Brain microvascular endothelial cell (primary cell): ENCODE data around the gene SNTA1.

Experiments
- DNase-seq: peaks from one replicate; pipeline ENCODE4 v3.0.0-alpha.2; 2020
- H3K27ac ChIP-seq: fragments of 250-450 bp; sonication (Bioruptor Pico); 2 replicates; pipeline ENCODE4 v1.5.1; 2020; ENCODE audit warnings: mild to moderate bottlenecking, moderate library complexity
- H3K27me3 ChIP-seq: fragments of 250-450 bp; sonication (Bioruptor Pico); replicated peaks from 2 replicates; pipeline ENCODE4 v1.5.1; 2020; ENCODE audit warnings: mild to moderate bottlenecking
- H3K36me3 ChIP-seq: fragments of 250-450 bp; sonication (Bioruptor Pico); replicated peaks from 2 replicates; pipeline ENCODE4 v1.5.1; 2020; ENCODE audit warnings: mild to moderate bottlenecking
- H3K4me3 ChIP-seq: 2 replicates; pipeline ENCODE4 v1.5.1; 2011; ENCODE audit warnings: low read depth, mild to moderate bottlenecking, control low read depth, low read length, moderate library complexity
- CTCF ChIP-seq: IDR thresholded peaks from 2 replicates; pipeline ENCODE4 v1.5.1; 2011; ENCODE audit warnings: low read depth, mild to moderate bottlenecking, moderate library complexity, low read length, control low read depth, inconsistent platforms; ENCODE audit errors: missing control alignments
- in situ Hi-C: cut with HindIII; loops from 2 replicates; pipeline ENCODE4 v1.10.0; 2017; ENCODE audit warnings: low sequenced_read_pairs, low pct_ligation_motif_present

Gene SNTA1

DNA sequence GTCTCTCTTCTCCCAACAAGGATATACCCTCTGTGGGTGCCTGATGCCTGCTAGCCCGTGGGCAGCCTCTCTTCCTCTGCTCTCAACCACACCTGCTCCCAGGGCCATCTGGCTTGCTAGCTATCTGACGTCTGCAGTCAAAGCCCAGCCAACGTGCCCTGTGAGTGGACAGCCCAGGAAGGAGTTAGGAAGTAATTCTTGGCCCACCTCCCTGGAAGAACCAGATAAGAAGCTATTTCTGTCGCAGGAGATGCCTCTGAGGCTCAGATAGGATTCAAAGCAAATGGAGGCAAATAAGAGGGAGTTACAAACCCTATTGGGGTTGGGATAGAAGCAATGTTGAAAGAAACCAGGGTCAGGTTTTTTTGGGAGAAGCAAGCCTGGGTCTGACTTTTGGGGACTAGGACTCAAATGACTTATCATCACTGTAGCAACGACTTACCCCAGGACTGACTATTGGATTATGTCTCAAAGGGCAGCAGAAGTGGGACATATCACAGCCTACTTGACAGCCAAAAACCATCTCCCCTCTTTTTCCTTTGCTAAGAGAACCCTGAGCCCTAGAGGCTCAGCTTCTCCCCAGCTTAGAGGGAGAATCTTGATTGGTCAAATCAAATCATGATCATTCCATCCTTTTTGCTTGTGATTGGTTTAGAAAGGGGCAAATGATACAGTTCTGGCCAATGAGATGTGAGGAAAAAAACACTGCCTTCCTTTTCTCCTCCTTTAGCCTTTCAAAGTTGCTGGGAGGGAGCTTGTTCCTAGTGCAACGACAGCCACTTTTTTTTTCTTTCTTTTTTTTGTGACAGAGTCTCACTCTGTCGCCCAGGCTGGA is 24.2 kb downstream of the SNTA1 start:
- TF ChIP-seq CTCF = no peak
- in situ Hi-C loops = no loop called here
- H3K4me3 ChIP-seq = no peak overlapping the region
- peak; percentile 43 for DNase-seq
- H3K36me3 ChIP-seq = no peaks in the 10 kb centered on the region
- no peak overlapping the region for H3K27ac ChIP-seq
- H3K27me3 ChIP-seq = no peaks in the 10 kb centered on the region

GRCh38 chr20:33418033-33418432 is 25.5 kb downstream of the SNTA1 start:
- no peak for DNase-seq
- in situ Hi-C loops = no loop called here
- H3K27ac ChIP-seq = no peak overlapping the region
- TF ChIP-seq CTCF = no peak
- no peaks in the 10 kb centered on the region for H3K27me3 ChIP-seq
- no peaks in the 10 kb centered on the region for H3K36me3 ChIP-seq
- H3K4me3 ChIP-seq = no peak overlapping the region

DNA sequence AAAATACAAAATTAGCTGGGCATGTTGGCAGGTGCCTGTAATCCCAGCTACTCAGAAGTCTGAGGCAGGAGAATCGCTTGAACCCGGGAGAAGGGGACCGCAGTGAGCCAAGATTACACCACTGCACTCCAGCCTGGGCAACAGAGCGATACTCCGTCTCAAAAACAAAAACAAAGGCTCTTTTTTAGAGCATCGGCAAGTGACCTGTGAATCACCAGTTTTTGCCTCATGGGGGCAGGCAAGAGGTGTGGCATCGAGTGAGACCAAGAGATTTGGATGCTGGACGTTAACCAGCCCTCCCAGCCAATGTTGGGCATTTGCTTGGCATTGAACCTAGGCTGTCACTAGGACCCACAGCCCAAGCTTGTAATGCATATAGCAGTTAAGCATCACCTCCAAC is 27.6 kb downstream of the SNTA1 start:
- Histone ChIP-seq H3K4me3 (no peak overlapping the region), H3K27me3 (no peaks in the 10 kb centered on the region), H3K36me3 (no peaks in the 10 kb centered on the region), H3K27ac (no peak overlapping the region)
- no peak for DNase-seq
- in situ Hi-C loops = no loop called here
- peak; percentile 66 for TF ChIP-seq CTCF

- no peak overlapping the region for H3K27ac ChIP-seq
- no peak for TF ChIP-seq CTCF
- no peaks in the 10 kb centered on the region for H3K36me3 ChIP-seq
- H3K4me3 ChIP-seq = no peak overlapping the region
- no peaks in the 10 kb centered on the region for H3K27me3 ChIP-seq
- DNase-seq = no peak
- in situ Hi-C loops = no loop called here
Measured at GRCh38 chr20:33412484-33412838, 31.1 kb downstream of the SNTA1 start.

DNA sequence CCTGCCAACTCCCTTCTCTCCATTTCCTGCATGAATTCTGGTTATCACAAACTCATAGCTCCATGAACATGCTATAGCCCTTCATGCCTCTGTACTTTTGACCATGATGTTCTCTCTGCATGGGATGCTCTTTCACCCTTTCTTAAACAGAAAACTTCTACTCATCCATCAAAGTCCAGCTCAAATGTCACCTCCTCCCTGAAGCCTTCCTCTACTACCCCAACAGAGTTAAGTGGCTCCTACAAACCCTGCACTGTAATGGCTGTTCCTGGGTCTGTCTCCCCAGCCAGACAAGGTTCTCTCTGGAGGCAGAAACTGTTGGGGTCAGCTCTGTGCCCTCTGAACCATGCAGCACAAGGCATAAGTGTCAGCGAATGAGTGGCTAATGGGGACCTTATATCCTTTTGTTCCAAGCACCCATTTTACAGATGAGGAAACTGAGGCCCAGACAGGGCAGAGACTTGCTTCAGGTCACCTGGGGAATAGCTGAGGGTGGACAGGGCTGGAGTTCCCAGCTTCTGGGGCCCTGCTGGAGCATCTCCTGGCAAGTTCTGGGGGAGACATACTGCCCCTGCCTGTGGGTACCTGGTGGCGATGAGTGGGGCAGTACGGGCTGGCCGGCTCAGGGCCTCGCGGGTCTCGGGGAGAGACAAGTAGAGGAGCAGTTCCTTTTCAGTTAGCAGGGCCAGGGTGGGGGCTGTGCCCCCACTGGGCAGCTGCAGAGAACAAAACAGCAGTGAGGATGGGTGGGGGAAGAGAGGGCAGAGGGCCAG is 31.7 kb downstream of the SNTA1 start:
- H3K27me3 ChIP-seq = no peaks in the 10 kb centered on the region
- no peak for TF ChIP-seq CTCF
- H3K36me3 ChIP-seq = no peaks in the 10 kb centered on the region
- no peak for DNase-seq
- no peak overlapping the region for H3K4me3 ChIP-seq
- no peak overlapping the region for H3K27ac ChIP-seq
- in situ Hi-C loops = no loop called here
